OCI-LY7 (cell line): ENCODE measurements around the gene EHD3.

ENCODE experiments used
- EZH2phosphoT487 ChIP-seq: fragments of 200-600 bp; sonication (generic); IDR thresholded peaks from 2 replicates; pipeline ENCODE4 v1.6.1; 2018; ENCODE audit warnings: low read depth, borderline replicate concordance, mild to moderate bottlenecking, mixed run types, antibody characterized with exemption, low read length, moderate library complexity, mixed read lengths
- TF ChIP-seq, protein P1 (sequence below): fragments of 200-600 bp; sonication (generic); conservative IDR thresholded peaks from 2 replicates; pipeline ENCODE4 v1.5.1; 2014; ENCODE audit warnings: mild to moderate bottlenecking, antibody characterized with exemption, low read length, moderate library complexity, mixed read lengths

DNA sequence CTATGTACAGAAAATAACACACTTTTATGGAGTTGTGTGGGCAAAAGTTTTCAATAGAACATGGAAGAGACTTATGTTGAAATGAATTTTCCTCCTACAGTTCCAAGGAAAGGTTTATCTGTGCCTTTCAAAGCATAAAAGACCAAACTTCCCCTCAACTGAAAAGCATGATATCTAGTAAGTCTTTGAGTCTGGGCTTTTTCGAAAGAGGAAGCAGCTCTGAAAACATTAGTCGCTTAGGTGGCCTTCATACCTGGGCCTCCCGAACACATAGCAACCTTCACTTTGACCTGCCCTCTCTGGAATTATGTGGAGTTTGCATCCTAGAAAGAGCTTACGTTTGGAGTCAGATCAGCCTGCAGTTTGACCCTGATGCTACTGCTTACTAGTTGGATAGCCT, 11.9 kb upstream of the EHD3 start:
- TF ChIP-seq, protein P1, sequence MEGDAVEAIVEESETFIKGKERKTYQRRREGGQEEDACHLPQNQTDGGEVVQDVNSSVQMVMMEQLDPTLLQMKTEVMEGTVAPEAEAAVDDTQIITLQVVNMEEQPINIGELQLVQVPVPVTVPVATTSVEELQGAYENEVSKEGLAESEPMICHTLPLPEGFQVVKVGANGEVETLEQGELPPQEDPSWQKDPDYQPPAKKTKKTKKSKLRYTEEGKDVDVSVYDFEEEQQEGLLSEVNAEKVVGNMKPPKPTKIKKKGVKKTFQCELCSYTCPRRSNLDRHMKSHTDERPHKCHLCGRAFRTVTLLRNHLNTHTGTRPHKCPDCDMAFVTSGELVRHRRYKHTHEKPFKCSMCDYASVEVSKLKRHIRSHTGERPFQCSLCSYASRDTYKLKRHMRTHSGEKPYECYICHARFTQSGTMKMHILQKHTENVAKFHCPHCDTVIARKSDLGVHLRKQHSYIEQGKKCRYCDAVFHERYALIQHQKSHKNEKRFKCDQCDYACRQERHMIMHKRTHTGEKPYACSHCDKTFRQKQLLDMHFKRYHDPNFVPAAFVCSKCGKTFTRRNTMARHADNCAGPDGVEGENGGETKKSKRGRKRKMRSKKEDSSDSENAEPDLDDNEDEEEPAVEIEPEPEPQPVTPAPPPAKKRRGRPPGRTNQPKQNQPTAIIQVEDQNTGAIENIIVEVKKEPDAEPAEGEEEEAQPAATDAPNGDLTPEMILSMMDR, result no peak
- no peak for TF ChIP-seq EZH2phosphoT487
